Fibroblast of skin of right quadriceps (primary cell): ENCODE results near the gene TRIM36.

ENCODE experiments used
- DNase-seq: peaks from one replicate; pipeline ENCODE4 v3.0.0-alpha.2; 2013

TRIM36 gene

DNA sequence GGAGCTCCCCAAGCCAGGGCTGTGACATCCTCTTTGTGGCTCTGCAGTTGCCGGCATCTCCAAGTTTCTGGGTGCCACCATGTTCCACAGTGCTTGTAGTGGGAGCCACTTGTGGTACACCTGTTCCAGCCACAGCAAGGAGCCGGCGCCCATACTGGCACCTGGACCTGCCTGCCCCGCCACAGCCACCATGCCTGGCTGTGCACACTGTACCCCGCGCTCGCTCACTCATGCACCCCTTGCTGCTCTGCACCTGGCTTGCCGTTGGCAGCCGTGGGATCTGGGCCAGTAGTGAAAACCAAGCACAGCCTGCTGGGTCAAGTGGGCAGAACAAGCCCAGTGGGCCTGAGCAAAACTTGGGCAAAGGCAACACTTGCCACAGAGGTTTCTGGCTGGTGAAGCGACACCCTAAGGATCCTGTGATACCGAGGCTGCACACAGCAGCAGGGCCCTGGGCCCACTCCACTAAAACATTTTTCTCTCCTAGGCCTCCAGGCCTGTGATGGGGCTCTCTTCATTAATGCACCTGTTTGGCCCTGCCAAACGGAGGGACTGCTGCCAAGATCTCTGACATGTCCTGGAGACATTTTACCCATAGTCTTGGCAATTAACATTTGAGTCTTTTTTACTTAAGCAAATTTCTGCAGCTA lies 2.8 kb downstream of the TRIM36 start:
- no peak for DNase-seq

- DNase-seq: no peak
Observed at GRCh38 chr5:115165790-115166189, 3.9 kb downstream of the TRIM36 start.

DNA sequence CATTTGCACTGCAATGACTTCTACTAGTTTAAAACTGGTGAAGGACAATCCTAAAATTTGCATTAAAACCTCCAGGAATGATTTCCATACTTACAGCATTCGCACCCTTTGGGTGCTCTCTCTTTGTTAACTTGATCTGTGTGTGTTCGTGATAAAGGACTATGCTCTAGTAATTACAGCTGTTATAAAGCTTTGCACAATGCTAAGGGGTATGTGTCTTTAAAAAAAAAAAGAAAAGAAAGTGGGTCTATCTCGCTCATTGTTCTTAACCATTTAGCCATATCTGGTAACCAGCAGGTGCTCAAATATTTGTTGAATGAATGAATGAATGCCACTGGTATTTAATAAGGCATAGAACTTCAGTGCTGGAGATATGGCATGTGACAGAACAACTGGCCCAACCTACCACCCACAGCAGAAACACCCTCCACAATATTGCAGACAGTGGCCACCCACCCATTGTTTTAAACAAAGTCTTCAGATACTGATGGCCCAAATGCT lies 8.7 kb downstream of the TRIM36 start:
- DNase-seq: no peak

GRCh38 chr5:115151208-115151805 lies 18.4 kb downstream of the TRIM36 start:
- DNase-seq: no peak

- DNase-seq: no peak
Observed at GRCh38 chr5:115150512-115150911, 19.2 kb downstream of the TRIM36 start.

DNA sequence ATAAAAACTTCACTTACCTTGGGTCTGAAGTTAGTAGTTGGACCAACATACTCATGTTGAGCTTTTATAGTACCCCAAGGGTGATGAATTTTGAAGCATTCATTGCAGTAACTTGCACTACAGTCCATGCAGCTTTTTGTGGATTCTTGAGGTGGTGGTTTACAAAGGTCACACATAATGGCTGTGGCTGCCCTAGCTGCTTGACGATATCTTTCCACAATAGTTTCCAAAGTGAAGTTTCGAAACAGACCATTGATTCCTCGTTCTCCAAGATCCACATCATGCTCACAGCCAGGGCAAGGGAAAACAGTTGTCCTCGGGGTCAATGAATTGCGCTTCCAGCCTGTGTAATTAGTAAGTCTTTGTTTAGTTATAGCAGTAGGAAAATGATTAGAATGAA lies 22.7 kb downstream of the TRIM36 start:
- no peak for DNase-seq

- DNase-seq: no peak
Observed at GRCh38 chr5:115136294-115136693, 33.4 kb downstream of the TRIM36 start.

- DNase-seq: no peak
Observed at GRCh38 chr5:115132465-115132864, 37.2 kb downstream of the TRIM36 start.

GRCh38 chr5:115126303-115126702 lies 43.4 kb downstream of the TRIM36 start:
- no peak for DNase-seq

- DNase-seq: no peak
Observed at GRCh38 chr5:115124741-115125140, 45.0 kb downstream of the TRIM36 start.

GRCh38 chr5:115116001-115116400 lies 53.7 kb downstream of the TRIM36 start:
- no peak for DNase-seq

DNA sequence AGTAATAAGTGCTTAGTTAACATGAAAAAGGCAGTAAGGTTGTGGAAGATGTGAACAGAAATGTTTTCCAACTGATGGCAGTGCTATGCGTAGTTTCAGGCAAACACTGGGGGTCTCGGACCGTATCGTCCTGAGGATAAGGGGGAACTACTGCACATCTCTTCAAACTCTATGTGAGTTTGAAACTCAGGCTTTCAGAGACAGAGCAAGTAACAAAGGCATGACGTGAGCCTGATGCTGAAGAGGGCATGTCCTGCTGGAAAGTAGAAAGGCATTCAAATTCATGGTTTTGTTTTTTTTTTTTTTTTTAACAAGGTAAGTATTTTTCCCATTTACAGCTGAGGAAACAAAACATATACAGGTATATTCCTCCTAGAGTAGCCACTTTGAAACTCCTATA lies 59.9 kb downstream of the TRIM36 start:
- no peak for DNase-seq

GRCh38 chr5:115109356-115109755 lies 60.4 kb downstream of the TRIM36 start:
- no peak for DNase-seq

- DNase-seq: peak; percentile 6
Observed at GRCh38 chr5:115100319-115100955, 69.3 kb downstream of the TRIM36 start.

GRCh38 chr5:115098041-115098702 lies 71.5 kb downstream of the TRIM36 start:
- peak; percentile 43 for DNase-seq

DNA sequence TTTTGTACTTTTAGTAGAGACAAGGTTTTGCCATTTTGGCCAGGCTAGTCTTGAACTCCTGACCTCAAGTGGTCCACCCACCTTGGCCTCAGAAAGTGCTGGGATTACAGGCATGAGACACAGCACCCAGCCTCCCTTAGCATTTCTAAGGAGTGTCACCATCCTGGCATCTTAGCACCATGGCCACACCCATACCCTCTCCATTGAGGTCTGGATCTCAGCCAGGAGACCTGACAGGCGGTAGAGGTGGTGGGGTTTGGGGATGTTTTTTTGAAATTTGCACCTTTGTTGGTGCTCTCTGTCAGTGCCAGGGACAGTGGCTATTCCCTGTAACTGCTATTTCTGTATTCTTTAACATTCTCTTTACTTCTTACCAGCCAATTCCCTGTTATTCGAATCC lies 72.5 kb downstream of the TRIM36 start:
- DNase-seq: no peak

DNA sequence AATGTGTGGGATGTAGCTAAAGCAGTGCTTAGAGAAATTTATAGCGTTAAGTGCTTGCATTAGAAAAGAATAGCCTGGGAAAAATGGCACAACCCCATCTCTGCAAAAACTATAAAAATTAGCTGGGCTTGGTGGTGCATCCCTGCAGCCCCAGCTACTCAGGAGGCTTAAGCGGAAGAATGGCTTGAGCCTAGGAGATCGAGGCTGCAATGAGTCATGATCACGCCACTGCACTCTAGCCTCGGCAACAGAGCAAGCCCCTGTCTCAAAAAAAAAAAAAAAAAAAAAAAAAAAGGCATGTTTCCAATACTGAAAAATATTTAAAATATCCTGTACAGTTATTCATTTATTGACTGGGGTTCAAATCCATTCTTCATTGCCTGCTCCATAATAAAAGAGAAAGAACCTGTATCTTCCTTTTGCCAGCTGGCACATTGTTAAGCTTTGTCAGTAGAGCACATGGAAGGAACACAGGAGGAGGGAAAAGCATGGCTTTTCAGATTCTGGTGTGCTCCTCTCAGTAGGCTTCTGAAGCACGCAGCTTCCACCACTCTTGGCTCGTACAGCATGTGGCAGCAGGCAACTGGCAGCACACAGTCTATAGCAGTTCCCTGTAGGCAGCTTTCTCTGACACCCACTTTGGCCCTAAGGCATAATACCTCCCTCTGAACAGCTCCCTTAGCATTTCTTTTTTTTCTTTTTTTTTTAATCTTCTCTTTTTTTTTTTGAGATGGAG lies 73.5 kb downstream of the TRIM36 start:
- DNase-seq: no peak

DNA sequence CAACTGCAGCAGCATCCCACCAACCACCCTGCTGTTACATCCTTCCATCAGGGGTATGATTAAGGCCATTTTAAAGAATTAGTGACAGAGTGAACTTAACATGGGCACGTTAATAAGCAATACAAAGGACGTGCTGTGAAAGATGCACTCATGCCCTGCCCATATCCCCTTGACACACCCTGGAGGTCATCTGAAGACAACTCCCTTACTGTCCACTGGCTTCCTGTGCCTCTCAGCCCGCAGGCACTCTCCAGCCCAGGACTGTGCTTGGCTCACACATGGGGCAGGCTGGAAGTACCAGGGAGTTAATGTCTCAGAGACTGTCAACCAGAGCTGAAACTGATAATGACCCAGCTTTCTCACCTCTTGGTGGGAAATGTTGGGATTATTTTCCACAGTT lies 81.8 kb downstream of the TRIM36 start:
- no peak for DNase-seq

DNA sequence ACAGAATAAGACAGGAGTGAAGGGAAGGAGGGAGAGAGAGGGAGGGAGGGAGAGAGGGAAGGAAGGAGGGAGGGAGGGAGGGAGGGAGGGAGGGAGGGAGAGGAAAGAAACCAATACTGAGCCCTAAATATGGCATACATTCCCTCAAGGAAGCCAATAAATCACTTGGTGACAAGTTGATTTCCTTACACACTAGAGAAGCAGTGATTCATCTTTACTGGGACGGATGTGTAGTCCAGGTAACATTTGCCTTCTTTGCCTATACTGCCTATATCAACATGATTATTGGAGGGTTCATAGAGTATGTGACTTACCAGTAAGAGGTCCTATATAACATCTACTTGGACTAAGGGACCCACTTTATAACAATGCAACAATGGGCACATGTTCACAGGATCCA lies 83.2 kb downstream of the TRIM36 start:
- no peak for DNase-seq

- no peak for DNase-seq
Observed at GRCh38 chr5:115084246-115084793, 85.4 kb downstream of the TRIM36 start.

GRCh38 chr5:115079924-115080623 lies 89.6 kb downstream of the TRIM36 start:
- no peak for DNase-seq
